ENCODE results near the gene IFNAR1.
"Not testable (repeated sequence)": the region's sequence is repeated elsewhere in the genome, so short reads cannot be mapped to it uniquely, and the experiment has no call there.

IFNAR1 gene

DNA sequence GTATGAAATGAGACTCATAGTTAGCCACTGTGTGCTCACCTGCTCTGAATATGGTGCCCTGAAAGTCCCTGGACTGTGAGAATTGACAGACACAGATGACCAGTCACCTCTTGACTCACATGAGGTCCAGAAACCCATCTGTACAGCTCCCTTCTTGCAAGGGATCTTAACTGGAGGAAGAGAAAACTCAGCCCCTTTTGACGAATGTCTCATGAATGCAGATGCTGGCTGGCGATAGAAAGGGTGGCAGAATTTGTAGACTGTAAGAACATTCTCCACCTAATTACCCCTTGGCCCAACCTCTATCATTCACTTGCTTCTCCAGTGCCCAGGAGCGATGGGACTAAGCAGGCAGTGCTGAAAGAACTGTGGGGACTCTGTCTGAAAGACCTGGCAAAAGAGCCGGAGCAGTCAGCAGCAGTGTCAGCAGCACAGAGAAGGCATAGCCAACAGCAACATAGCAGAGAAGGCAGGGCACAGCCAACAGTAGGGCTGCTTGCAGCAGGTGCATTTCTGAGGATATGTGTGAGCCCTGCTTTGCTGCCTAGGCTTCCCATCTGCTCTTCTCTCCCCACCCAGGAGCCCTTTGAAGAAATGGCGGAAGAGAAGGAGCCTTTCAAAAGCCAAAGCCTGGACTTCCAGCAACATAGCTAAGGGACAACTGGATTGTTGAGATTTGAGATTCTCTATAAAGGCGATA, 52.6 kb downstream of the IFNAR1 start:
- no peak for DNase-seq (ENCODE audit: low read depth, low spot score)

DNA sequence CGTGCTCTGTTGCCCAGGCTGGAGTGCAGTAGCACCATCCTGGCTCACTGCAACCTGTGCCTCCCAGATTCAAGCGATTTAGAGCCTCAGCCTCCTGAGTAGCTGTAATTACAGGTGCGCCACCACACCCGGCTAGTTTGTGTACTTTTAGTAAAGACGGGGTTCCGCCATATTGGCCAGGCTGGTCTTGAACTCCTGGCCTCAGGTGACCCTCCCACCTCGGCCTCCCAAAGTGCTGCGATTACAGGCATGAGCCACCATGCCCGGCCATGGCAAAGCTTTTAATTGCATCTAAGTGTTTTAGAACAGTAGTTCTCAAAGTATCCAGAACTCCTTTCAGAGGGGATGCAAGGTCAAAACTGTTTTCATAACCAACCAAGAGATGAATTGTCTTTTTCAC, 53.3 kb downstream of the IFNAR1 start:
- DNase-seq (ENCODE audit: low read depth, low spot score), result no peak

DNA sequence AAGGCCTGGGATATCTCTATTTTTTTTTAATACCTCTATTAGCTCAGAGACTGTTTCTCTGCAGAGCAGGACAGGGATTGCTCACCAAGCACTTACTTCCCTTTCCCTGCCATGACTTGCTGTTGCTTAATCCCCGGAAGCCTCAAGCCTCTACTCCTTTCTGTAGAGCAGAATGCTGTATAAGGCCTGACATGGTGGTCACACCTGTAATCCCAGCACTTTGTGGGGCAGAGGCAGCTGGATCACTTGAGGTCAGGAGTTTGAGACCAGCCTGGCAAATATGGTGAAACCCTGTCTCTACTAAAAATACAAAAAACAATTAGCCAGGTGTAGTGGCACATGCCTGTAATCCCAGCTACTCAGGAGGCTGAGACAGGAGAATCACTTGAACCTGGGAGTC, 55.2 kb downstream of the IFNAR1 start:
- DNase-seq (ENCODE audit: low read depth, low spot score), result not testable (repeated sequence)

DNA sequence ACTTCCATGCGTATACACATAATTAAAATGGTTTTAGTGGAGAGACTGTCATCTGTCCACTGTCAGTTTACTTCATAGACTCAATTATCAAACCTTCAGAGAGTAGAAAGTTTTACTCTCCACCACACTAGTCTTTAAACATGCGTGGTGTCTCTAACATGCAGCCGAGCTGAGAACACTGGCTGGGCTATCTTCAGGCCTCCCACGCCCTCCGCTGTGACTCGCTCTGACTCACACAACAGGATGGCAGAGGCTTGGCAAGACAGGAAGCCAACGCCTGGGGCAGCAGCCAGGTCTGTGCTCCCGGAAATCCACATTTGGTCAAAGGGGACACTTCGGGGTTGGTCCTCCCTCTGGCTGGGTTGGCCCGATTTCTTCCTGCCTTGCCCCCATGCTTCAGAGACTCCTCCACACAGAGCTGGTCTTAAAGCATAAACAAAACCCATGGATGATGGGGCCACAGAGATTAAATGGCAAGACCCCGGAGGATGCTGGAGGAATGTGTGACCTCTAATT, 55.8 kb downstream of the IFNAR1 start:
- no peak for DNase-seq (ENCODE audit: low read depth, low spot score)

DNA sequence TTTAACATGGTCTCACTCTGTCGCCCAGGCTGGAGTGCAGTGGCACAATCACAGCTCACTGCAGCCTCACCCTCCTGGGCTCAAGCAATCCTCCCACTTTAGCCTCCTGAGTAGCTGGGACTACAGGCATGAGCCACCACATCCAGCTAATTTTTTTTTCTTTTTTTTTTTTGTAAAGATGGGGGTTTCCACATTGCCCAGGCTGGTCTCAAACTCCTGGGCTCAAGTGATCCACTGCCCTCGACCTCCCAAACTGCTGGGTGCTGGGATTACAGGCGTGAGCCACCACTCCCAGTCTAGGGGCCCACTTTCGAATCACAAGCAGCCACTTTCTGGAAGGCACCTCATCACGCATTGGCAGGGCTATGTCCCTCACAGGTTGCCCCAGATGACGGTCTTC, 56.6 kb downstream of the IFNAR1 start:
- DNase-seq (ENCODE audit: low read depth, low spot score), result not testable (repeated sequence)

DNA sequence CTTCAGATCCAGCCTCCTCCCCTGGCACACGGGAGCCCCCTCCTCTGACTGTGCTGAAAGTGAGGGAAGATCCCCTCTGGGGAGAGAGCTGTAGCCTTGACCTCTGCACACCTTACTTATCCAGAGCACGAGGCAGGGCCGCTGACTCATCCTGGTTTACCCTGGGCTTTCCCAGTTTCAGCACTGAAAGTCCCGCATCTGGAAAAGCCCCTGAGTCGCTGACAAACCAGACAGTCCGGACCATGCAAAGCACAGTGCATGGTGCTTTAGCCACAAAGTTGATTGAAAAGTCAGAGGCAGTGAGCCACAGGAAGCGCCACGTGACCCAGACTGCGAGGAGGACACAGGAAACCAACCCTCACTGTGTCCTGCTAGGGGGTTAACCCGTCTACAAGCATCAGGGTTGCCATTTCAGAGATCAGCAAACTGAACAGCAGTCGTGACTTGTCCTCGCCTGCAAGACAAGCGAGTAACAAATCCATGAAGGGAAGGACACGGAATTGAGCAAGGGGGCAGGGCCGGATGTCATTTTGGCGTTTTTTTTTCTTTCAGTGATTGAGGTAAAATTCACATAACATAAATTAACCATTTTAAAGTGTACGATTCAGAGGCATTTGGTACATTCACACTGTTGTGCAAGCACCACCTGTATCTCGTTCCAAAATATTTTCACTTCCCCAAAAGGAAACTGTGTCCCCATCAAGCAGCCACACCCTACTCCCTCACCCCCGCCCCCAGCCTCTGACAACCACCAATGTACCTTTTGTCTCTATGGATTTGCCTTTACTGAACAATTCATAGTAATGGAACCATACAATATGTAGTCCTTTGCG, 58.5 kb downstream of the IFNAR1 start:
- no peak for DNase-seq (ENCODE audit: low read depth, low spot score)

DNA sequence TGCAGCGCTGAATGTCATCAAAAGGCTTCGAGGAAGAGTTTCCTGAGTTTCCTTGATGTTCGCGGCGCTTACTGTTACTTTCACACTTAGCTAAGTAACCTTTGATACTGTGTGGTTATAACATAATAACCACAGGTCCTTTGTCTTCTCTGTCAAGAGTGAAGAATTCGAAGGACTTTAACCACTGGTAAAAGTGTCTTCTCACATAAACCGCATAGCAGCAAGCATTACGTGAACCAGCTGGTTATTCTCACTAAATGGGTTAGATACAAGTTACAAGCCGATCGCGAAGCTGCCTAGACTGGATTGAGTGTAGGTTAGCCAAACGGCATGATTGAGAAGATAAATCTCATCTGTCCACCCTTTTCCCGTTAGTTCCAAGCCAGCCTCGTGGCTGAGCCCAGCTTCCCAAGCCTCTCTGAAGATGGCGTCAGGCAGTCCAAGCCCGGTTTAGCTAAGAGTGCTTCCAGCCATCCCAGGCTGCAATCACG, 60.1 kb downstream of the IFNAR1 start:
- DNase-seq (ENCODE audit: low read depth, low spot score), result no peak

DNA sequence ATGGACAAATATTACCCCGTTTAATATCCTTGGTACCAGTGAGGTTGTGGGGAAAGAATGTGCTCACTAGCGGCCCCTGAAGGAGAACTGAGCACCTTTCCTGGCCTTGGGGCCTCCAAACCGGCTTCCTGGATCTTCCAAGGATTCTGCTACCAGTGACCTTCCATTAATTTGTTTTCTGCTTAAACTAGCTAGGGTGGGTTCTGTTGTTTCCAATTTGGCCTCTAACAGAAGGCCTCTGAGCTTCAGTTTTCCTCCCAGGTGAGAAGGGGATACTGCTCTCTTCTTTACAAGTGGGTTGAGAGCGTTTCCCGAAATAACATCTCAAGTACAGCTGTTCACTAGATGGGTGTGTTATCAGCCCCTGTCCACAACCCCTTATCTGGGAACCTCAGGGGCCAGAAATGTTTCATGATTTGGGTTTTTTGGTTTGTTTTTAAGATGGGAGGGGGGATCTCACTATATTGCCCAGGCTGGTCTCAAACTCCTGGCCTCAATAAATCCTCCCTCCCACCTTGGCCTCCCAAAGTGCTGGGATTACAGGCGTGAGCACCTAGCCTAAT, 61.5 kb downstream of the IFNAR1 start:
- no peak for DNase-seq (ENCODE audit: low read depth, low spot score)

DNA sequence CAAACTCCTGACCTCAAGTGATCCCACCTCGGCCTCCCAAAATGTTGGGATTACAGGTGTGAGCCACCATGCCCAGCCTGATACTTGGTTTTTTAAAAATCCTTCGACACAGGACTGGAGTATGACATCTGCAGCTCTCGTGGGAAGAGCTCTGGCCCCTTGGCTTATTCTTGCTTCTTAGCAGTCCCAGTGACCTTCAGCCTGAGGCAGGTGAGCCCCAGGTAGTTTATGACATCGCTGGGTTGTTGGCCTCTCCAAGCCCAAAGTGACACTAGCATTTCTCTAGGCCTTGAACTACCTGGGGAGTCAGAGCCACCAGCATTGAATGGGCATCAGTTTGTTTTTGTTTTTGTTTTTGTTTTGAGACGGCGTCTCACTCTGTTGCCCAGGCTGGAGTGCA, 62.5 kb downstream of the IFNAR1 start:
- no peak for DNase-seq (ENCODE audit: low read depth, low spot score)

DNA sequence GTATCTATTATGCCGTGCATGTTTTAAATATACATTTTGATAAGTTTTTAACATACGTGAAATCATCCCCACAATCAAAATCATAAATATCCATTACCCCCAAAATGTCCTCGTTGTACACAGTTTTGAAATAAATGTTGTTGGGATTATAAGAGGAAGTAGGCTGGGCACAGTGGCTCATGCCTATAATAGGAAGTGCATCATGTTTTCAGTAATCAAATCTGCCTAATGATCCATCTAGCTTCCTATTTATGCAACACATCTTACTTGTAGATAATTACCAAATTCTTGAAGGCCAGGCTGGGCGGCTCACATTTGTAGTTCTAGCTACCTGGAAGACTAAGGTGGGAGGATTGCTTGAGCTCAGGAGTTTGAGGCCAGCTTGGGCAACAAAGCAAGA, 63.4 kb downstream of the IFNAR1 start:
- no peak for DNase-seq (ENCODE audit: low read depth, low spot score)

DNA sequence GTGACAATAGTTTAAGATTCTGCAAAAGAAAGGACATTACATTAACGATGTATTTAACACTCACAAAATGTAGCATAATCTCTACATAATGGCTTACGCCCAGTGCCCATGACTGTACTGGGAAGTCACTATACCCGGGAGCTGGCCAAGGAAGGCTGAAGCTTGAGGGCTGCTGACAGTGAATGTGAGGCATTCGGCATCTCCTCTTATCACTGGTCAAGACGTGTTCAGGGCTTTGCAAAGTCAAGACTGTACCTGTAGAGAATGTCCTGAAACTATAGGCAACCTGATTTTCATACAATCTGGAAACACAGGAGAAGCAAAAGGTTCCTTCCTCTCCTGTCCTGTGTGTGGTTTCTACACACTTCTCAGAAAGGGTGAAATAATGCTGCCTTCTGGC, 65.7 kb downstream of the IFNAR1 start:
- no peak for DNase-seq (ENCODE audit: low read depth, low spot score)

DNA sequence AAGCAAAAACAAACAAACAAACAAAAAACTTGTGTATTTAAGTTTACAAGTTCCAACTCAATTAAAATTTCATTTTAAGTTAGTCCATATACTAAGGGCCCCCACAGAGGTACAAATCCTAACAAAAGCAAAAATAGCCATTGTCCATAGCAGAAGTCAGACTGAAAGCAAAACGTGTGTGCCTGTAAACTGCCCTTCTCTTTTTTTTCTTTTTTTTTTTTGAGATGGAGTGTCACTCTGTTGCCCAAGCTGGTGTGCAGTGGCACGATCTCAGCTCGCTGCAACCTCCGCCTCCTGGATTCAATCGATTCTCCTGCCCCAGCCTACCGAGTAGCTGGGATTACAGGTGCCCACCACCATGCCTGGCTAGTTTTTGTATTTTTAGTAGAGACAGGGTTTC, 66.9 kb downstream of the IFNAR1 start:
- DNase-seq (ENCODE audit: low read depth, low spot score), result no peak

DNA sequence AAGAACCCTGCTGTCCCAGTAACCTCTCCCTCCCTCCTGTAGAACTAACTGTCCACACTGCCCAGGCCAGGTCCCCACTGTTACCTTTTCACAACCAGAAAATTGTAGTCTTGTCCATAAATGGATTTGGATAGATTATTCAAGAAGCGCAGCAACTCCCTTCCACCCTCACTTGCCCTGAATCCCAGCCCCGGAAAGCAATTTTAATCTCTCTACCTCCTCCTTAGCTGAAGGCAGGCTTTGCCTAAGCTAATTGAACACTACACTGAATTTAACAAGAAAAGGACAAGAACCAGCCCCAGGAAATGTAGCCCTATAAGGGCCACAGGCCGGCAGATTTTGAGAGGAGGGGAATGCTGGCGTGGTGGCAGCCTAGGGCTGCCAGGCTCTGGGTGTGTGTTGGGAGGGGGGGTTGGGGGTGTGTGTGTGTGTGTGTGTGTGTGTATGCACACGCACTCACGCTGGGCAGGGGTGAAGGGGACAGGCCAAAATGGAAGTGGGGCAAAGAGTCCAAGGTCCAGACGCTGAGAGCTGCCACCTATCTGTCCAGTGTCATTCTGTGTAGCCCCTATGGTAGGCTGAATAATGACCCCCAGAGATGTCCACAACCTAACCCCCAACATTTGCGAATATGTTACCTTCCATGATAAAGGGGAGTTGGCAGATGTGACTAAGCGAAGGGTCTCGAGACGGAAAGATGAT, 67.7 kb downstream of the IFNAR1 start:
- DNase-seq (ENCODE audit: low read depth, low spot score), result no peak

DNA sequence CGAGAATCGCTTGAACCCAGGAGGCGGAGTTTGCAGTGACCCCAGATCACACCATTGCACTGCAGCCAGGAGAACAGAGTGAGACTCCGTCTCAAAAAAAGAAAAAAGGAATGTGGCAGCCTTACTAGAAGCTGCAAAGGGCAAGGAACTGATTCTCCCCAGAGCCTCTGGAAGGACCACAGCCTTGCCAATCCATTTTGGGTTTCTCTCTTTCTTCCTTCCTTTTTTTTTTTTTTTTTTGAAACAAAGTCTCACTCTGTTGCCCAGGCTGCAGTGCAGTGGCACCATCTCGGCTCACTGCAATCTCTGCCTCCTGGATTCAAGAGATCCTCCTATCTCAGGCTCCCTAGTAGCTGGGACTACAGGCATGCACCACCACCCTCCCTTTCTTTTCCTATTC, 68.6 kb downstream of the IFNAR1 start:
- DNase-seq (ENCODE audit: low read depth, low spot score), result no peak

DNA sequence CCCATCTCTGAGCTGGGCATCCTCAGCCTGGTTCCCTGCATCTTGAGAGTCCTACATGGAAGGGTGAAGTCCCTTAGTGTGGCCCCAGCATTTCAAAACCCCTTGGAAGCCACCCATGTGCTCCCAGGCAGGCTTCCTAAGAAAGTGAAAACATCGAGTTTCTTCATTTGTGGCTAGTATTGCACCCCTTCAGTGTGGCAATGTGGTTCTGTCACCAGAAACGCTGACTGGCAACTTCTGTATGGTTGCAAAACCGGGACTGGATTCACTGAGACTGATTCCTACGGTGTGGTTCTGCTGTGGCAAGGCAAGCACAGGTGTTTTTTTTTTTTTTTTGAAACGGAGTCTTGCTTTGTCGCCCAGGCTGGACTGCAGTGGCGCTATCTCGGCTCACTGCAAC, 69.5 kb downstream of the IFNAR1 start:
- no peak for DNase-seq (ENCODE audit: low read depth, low spot score)

DNA sequence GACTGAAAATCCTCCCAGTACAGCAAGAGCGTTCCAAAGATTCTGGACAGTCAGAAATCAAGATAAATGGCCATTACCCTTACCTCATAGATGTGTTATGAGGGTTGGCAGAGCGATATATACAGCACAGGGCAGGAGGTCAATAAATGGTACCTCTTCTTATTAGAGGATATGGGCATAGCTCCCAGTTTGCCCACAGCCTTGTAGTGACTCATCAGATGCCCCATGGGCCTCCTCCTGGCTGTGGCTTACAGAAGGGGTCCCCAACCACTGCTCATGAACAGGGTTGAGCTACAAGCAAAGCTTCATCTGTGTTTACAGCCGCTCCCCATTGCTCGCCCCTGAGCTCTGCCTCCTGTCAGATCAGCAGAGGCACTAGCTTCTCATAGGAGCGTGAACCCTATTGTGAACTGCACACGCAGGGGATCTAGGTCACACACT, 71.1 kb downstream of the IFNAR1 start:
- no peak for DNase-seq (ENCODE audit: low read depth, low spot score)

DNA sequence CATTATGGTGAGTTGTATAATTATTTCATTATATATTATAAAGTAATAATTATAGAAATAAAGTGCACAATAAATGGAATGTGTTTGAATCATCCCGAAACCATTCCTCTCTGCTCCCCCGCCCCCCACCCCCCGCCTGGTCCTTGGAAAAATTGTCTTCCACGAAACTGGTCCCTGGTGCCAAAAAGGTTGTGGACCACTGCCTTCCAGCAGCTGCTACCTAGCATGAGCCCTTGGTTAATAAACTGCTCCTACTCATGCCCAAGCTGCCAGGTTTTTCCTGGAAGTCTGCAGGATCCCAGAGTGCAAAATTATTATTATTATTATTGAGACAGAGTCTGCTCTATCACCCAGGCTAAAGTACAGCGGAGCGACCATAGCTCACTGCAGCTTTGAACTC, 71.7 kb downstream of the IFNAR1 start:
- no peak for DNase-seq (ENCODE audit: low read depth, low spot score)

DNA sequence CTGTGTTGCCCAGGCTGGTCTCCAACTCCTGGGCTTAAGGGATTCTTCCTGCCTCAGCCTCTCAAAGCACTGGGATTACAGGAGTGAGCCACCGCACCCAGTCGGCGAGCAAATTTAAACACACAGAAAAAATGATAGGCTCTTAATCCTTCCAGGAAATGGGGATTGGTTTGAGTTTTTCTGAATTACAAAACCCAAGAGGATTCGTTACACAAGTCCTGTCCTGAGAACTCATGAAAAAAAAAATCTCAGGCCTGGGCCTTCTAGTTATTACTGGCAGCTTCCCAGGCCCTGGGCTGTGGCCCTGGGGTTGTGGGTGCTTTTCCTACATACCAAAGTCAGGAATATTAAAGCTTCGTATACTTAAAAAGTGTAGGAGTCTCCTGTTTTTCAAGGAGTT, 72.2 kb downstream of the IFNAR1 start:
- DNase-seq (ENCODE audit: low read depth, low spot score), result no peak

DNA sequence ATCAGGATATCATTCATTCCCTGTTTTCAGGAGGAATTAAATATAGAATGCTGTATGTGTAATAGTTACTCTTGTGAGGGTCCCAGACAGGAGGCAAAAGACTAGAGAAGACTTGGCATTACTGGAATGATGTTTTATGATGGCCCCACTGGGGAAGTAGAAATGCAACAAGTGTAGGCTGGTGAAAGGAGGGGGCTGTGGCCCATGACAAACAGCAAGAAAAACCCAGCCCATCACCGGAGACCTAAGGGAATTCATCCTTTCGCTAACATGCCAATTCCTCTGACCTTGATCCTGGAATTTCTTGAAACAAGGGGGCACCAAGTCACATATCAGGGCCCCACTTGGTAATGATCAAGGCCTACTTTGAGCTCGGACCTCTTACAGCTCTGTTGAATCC, 72.9 kb downstream of the IFNAR1 start:
- DNase-seq (ENCODE audit: low read depth, low spot score), result no peak

DNA sequence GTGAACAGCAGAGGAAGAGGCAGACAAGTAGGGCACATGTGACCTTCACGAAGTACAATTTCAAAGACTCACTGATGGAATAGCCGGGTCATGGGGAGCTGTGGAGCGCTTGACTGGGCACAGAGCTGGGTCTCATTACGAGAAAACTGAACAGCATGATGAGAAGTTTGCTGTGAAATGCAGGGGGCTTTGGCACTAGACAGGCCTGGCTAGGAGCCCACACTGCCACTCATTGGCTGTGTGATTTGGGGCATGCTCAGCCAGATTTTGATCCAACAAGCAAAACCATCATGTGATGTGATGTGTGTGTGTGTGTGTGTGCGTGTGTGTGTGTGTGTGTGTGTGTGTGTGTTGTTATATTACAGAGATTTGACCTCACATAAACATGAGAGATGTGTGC, 73.6 kb downstream of the IFNAR1 start:
- DNase-seq (ENCODE audit: low read depth, low spot score), result no peak

DNA sequence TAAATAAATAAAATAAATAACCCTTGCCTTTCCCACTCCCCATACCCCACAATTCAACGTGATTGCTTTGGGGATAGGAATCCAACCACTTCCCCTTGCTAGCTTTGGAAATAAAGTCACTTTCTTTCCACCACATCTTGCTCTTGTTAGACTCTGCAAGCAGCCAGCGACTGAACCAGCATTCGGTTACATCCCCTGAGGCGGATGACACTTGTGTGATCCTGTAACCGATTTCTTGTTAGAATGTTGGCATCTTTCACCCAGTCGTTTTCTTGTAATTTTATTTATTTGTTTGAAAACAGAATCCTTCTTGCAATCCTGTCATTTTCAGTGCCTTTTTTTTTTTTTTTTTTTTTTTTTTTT, 76.8 kb downstream of the IFNAR1 start:
- no peak for DNase-seq (ENCODE audit: low read depth, low spot score)

Measured in smooth muscle cell of the brain vasculature (primary cell).